NCI-H2107 (cell line): ENCODE results near the gene SNAP25.

ENCODE experiments used
- DNase-seq: peaks from one replicate; lab custom pipeline; 2025; lab: John Stamatoyannopoulos, UW

SNAP25 gene

DNA sequence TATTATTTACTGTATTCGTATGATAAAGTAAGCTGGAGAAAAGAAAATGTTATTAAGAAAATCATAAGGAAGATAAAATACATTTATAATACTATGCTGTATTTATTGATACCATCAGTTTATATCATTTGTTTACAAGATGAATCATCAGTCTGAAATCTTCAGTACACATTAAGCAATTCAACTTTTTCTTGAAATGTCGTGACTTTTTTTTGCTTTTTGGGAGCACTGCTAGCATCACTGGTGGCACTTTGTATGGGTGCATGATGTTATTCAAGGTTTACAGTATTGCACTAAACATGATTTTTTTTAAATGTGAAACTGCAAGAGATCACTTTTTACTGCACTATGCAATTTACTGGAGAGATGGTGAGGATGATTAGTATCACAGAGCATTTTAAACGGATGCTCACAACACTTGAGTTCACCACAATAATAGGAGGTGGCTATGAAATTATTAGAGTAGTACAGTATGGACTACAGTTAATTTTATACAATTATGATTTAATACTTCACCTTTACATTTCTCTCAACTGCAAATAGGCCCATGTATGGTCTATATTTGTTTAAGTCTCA lies 85.9 kb downstream of the SNAP25 start:
- DNase-seq, result no peak

DNA sequence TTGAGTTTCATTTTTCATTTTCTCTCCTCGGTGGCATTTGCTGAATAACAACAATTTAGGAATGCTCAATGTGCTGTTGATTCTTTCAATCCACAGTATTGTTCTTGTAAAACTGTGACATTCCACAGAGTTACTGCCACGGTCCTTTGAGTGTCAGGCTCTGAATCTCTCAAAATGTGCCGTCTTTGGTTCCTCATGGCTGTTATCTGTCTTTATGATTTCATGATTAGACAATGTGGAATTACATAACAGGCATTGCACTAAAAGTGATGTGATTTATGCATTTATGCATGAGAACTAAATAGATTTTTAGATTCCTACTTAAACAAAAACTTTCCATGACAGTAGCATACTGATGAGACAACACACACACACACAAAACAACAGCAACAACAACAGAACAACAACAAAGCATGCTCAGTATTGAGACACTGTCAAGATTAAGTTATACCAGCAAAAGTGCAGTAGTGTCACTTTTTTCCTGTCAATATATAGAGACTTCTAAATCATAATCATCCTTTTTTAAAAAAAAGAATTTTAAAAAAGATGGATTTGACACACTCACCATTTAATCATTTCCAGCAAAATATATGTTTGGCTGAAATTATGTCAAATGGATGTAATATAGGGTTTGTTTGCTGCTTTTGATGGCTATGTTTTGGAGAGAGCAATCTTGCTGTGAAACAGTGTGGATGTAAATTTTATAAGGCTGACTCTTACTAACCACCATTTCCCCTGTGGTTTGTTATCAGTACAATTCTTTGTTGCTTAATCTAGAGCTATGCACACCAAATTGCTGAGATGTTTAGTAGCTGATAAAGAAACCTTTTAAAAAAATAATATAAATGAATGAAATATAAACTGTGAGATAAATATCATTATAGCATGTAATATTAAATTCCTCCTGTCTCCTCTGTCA lies 88.1 kb downstream of the SNAP25 start:
- DNase-seq, result no peak

DNA sequence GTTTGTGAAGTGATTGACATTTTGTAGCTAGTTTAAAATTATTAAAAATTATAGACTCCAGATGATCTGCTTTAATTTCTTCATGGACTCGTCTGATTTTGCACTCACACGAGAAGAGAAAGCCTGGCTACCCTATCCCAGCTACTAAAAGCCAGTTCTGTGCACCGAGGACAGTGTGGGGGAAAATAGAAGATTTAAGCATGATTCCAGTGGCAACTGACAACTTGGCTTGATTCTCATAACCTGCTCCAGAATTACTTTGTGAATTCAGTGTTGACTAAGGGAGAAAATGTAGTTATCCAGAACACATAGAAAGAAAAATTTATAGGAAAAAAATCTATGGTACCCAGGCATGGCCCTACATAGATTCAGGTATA lies 88.7 kb downstream of the SNAP25 start:
- no peak for DNase-seq

DNA sequence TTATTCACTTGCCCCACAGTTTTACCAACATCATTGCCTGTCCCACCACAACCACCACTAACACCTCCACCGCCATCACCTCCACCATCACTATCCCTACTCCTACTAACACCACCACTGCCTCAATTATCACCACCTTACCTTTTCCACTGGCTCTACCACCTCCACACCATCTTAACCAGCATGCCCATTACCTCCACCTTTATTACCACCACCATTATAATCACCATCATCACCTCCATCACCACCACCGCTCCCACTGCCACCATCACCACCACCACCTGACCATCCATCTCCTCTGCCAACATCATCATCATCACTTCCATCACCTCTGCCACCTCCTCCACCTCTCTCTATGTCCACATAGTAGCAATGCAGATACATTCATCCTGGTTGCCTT lies 90.0 kb downstream of the SNAP25 start:
- DNase-seq, result no peak

DNA sequence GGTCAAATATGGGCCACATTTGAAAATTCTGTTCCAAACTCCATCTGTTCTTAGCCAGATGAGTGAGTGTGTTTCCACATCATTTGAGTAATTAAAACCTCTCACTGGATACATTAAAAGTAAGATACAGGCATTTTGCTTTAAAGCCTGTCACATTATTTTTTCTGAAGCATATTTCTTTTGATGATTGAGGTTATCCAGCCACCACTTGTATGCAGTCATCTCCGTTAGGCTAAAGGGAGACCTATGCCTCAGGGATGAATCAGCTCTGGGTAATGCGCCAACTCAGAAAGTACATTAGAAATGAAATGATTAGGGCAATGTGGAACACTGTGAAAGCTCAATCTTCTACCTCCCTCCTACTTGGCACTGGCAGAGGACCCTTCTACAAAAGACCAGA lies 90.7 kb downstream of the SNAP25 start:
- DNase-seq, result no peak

DNA sequence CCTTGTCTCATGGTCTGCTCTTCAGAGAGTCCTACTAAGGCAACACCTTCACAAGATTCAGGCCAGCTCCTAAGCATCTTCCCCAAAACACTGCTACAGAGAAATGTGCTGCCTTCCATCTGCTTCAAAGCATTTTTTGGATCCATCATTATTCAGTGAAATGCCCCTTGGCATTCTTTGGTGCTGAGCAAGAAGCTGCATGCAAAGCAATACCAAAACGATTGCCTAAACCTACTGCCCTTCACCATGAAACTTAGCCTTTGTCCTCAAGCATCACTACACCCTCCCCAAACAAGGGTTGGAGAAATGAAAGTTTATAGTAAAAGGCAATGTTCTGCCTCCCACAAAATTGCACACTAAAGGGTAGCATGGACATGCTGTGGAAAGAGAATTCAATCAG lies 93.5 kb downstream of the SNAP25 start:
- DNase-seq, result no peak

DNA sequence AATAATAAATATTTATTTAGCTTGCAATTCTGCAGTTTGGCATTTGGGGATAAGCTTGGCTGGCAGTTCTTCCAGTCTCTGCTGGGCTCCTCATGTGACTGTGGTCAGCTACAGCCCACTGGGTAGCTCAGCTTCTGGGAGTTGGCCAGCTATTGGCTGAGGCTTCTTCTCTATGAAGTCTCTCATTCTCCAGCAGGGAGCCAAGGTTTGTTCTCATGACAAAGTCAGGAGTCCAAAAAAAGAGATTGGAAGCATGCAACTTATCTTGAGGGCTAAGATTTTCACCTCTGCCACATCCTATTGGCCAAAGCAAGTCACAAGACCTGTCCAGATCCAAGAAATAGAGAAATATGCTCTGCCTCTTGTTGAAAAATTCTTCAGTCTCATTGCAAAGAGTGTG lies 94.6 kb downstream of the SNAP25 start:
- no peak for DNase-seq

DNA sequence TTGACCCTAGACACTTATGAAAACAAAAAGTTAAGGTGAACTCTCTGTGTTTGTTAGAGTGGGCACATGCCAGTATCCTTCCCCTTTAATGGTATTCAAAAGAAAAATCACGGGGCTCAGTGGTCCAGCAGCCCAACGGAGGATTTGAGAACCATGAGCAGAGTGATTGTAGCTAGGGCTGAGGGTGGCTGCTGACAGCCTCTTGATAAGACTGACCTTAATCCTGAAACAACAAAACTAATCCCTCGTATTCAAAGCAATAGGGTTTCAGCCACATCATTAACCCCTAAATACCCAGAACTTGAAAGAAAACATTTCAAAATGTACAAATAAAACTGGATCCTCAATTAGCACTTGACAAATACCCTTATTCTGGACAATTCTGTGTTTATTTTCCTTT lies 95.1 kb downstream of the SNAP25 start:
- DNase-seq, result no peak

DNA sequence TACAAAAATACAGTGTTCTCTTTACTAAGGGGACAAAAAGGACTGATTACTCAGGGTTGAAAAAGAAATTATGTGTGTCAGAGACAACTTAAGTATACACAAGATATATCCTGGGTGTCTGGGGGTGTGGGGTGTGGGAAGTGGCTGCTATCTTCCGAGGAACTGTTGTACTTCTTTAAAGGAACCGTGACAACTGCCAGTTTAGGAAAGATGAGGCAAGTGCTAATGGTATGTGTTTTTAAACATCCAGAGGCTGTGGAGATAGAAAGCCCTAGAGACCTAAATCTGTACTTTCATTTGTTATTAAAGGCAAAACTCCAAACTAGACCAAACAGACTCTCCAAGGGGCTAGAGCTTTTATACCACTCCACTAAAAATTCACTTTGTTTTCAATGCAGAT lies 95.6 kb downstream of the SNAP25 start:
- DNase-seq, result no peak

DNA sequence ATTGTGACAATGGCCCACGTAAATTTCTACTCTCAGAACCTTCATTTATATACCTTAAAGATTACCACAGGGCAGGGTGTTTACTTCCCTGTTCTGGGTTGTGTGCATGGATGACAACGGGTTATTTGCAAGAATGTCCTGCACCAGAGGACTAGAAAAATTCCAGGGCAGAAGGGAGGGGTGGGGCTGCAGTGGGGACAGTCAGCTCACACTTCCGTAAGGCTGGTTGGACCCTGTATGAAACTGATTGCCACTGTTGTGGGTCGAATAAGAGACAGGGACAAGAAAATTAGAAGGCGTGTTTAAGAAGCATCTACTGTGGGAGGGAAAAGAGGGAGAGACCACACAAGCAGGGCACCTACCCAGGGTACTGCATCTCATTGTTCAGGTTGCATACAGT lies 96.5 kb downstream of the SNAP25 start:
- no peak for DNase-seq

DNA sequence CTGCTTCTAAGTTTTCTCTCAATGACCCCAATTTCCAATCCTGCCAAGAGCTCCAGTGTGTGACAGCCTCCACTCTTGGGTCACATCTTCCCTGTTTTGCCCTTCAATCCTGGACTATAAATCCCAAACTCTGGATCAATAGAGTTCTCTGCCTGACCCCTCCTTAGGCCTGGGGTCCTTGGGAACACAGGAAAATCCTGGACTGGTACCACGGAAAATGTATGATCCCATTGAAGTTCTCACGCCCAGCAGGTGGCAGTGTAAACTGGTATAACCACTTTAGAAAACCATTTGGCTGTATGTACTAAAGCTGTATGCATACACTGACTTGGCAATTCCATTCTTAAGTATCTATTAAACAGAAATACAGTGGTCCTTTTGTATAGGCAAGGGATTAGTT lies 98.0 kb downstream of the SNAP25 start:
- DNase-seq, result no peak

DNA sequence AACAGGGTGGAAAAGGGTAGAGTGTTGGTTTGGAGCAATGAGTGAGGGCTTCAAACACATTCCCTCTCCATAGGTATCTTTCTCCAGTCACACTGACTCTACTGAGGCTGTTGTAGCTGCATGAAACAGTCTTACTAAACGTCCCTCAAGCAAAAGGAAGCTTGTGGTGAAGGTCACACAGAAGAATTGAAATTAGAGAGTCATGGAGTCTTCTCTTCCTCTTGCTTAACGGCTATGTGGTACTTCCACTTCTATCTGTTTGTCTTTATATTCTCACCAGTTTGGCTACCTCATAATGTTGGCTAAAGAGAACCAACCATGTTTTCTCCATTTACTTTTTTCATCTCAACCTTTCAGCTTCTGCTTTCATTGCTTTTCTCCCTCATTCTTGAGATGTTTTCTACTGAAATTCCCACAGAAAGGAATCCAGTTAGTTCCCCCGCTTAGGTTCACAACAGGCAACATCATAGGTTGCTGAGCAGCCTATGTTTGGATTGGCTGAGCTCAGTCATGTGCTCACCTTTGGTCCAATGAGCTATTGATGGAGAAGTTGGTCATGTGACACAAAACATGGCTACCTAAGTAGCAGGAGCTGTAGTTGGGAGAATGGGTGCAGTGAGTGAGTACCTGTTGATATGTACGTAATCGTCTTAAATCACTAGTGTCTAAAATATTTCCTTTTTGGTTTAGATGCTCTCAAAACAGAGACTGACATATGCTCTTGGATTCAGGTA lies 99.8 kb downstream of the SNAP25 start:
- no peak for DNase-seq

DNA sequence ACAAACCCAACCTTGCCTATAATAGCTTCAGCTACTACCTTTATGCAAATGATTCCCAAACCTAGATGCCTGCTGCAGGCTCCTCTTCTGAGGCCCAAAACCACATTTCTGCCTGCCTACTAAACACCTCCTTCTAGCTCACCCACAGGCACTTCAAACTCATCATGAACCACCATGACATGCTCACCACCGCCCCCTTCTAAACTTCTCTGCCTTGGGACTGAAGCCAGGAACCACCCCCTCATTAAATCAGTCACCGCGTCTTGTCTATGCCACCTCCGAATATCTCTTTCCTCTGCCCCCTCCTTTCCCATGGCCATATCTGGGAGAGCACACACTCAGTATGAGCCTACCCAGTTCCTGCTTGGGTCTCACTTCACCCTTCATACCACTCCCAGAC lies 101.2 kb downstream of the SNAP25 start:
- no peak for DNase-seq

DNA sequence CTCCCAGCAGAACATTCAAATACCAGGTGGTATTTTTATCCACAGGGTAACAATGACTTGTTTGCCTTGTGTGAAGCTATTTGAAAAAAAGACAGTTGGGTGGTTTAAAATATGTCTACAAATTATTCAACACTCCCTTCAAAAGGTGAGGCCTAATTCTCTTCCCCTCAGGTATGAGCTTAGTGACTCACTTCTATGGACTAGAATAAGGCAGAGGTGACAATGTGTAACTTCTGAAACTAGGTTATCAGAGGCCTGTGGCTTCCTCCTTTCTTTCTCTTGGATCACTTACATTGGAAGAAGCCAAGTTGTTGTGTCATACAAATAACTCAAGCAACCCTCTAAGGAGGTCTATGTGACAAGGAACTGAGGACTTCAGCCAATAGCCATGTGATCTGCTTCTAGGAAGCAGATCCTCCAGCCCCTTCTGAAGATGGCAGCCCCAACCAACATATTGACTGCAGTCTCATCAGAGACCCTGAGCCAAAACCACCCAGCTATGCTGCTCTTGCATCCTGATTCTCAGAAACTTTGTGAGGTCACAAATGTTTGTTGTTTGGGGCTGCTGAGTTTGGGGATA lies 102.6 kb downstream of the SNAP25 start:
- DNase-seq, result no peak

DNA sequence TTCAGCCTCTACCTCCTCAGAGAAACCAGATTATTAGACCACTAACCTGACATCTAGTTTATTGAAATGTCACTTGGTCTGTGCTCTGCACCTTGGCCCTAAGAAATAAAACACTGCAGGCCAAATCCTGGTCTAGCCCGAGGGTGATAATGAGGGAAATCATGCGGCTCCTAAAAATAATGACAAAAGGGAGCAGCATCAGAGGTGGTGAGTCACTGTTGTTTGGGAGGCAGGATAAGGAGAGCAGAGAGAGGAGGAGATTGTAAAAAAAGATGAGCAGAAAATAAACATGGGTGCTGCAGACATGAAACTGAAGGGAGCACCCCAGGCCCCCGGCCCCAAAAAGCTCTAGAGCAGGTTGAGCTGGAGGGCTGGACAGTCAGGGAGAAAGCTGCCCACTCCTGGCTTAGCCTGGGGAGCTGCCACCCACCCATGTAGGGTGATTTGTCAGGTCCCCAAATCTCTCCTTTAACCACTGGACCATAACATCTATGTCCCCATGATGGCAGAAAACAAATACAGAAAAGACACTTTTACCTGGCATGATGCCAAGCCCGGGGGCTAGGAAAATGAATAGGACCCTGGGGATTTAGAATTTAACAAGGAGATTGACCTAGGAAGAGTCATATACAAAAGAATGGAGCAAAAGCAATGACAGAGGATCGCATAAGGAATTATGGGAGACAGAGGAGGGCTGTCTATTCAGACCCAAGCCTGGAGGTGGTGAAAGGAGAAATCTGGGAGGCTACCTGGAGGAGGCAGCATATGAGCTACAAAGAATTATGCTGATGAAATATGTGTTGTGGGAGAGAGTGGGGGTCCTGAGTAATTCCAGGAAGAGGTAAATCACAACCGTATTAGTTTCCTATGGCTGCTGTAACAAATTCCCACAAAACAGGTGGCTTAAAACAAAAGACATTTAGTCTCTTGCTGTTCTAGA lies 103.7 kb downstream of the SNAP25 start:
- DNase-seq, result no peak

DNA sequence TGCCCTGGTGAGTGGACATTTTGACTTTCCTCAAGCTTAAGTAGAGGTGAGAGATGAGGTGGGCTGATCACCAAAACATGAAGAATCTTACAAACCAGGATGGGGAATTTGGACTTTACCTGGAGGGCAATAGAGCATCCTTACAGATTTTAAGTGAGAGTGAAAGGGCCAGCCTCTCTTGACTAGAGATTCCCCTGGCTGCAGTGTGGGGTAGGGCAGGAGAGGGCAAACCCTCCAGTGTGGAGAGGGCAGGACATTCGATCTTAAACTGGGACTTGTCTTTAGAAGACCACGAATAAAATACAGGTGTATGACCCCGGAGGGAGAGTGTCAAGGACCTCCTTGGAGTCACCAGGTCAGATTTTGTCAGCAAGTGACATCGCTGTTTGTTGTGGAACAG lies 105.1 kb downstream of the SNAP25 start:
- no peak for DNase-seq

DNA sequence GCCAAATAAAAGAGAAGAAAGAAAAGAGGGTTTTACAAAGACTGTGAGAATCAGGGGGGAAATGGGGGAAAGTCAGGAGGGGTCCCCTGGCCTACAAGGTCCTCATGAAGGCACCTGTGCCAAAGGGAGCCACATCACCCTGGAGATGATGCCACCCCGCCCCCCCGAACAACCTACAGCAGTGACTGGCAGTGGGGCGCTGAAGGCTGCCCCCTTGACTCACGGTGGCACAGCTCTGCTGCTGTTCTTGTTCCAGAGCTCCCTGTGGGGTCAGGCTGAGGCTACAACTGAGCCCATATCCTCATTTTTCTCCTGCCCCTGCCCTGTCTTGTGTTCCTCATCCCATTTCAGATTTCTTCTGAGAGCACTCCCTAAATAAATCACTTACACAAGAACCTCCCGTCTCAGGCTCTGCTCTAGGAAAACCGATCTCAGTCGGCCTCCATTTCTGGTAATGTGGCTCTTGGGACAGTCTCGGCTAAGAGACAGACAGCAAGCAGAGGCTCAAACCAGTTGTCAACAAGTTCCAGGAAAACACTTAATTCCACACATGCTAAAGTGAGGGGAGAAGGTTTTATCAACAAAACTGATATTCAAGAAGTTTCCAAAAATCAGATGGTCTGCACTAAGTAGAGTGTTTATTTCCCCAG lies 105.7 kb downstream of the SNAP25 start:
- DNase-seq, result no peak

DNA sequence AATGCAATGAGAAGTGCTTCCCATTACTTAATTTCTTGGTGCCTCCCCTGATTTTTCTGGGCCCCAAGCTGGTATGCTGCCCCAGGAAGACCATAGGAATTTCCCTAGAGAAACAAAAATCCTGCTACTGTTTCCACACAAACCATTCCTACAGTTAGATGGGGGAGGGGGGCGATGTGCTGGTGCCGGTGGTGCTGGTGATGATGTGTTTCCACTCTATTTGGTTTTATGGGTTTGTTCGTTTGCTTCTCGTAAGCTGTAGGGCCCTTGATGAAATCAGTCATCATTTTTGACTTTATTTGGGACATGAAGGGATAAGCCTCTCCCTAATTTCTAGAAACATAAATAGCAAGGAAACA lies 110.2 kb downstream of the SNAP25 start:
- DNase-seq, result no peak

DNA sequence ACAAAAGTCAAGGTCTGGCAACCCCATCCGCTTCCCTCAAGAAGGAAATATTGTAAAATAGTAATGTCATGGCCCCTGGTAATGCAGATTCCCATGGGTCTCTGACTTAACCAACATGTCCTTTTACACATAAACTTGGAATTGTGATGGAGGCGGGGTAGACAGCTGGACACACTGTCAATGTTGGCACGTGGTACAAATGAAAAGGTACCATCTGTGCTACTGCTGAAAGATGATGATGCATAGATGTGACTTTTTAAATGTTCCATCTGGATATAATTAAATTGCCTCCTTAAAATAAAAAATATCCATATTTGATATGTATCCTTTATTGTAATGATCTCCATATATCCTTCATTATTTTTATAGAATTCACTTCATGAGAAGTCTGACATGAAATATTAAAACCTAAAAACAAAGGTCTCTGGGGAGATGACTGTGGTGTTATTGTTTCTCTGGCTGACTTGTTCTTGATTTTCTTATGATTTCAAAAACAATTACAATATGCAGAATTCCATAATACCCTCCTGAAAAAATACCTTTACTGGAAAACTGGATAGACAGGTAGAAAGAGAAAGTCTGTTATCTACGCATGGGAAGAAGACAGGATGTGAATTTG lies 110.9 kb downstream of the SNAP25 start:
- no peak for DNase-seq

DNA sequence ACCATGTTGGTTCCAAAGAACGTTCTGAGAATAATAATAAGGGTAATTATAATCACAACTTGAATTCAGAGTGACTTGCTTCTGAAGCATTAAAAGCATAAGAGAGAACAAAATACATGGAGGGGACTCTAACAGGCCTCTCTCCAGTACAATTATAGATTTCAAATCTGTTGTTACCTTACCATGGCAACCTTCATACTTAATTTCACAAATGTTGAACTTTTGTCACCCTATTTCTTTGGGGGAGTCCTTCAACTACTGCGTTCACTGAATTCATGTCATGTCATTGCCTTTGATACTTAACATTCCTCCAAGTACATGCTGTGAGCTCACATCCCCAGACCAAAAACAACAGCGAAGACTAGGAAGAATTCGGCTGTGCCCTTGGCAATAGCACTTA lies 111.4 kb downstream of the SNAP25 start:
- no peak for DNase-seq
